Ishikawa (cell line): ENCODE data around the gene MYBPH.

Experiments used
- CEBPB ChIP-seq: IDR thresholded peaks from 2 replicates; pipeline ENCODE4 v1.6.1; 2012
- CREB1 ChIP-seq: IDR thresholded peaks from 2 replicates; pipeline ENCODE4 v1.6.1; 2012; ENCODE audit warnings: low read depth
- EGR1 ChIP-seq: IDR thresholded peaks from 2 replicates; pipeline ENCODE4 v1.6.1; 2012
- EP300 ChIP-seq: IDR thresholded peaks from 2 replicates; pipeline ENCODE4 v1.6.1; 2012; ENCODE audit warnings: borderline replicate concordance
- FOXM1 ChIP-seq: IDR thresholded peaks from 2 replicates; pipeline ENCODE4 v1.6.1; 2012; ENCODE audit warnings: low read depth, borderline replicate concordance
- NFIC ChIP-seq: IDR thresholded peaks from 2 replicates; pipeline ENCODE4 v1.6.1; 2012
- RAD21 ChIP-seq: IDR thresholded peaks from 2 replicates; pipeline ENCODE4 v1.6.1; 2012; ENCODE audit warnings: low read depth
- TAF1 ChIP-seq: IDR thresholded peaks from 2 replicates; pipeline ENCODE4 v1.6.1; 2012; ENCODE audit warnings: low read depth, mild to moderate bottlenecking
- TCF12 ChIP-seq: IDR thresholded peaks from 2 replicates; pipeline ENCODE4 v1.6.1; 2012; ENCODE audit warnings: low read depth
- TEAD4 ChIP-seq: IDR thresholded peaks from 2 replicates; pipeline ENCODE4 v1.6.1; 2012
- YY1 ChIP-seq: IDR thresholded peaks from 2 replicates; pipeline ENCODE4 v1.6.1; 2012; ENCODE audit warnings: low read depth
- ZBTB7A ChIP-seq: IDR thresholded peaks from 2 replicates; pipeline ENCODE4 v1.6.1; 2012; ENCODE audit warnings: low read depth
- TF ChIP-seq, protein P1 (sequence below): IDR thresholded peaks from 2 replicates; pipeline ENCODE4 v1.6.1; 2012; ENCODE audit warnings: low read depth, mild to moderate bottlenecking
- TF ChIP-seq, protein P2 (sequence below): IDR thresholded peaks from 2 replicates; pipeline ENCODE4 v1.6.1; 2012
- TF ChIP-seq, protein P3 (sequence below): IDR thresholded peaks from 2 replicates; pipeline ENCODE4 v1.6.1; 2012

The MYBPH gene

DNA sequence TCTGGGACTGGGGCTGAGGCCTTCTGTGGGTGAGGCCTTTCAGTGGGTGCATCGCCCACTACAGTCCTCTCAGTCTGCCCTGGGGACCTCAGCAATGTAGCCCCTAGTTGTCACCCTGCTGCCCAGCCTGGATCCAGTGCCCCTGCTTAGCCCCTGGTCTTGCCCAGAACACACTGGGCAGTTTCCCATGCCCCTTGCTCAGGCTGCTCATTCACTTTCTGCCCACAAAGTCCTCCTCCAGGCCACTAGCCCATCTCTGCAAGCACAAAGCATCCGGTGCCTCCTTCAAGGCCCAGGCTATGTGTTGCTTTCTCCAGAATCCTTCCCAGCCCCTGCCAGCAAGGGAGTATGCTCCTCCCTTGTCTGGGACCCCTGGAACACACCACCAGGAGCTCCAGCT is 53.5 kb downstream of the MYBPH start:
- TF ChIP-seq, protein P1, sequence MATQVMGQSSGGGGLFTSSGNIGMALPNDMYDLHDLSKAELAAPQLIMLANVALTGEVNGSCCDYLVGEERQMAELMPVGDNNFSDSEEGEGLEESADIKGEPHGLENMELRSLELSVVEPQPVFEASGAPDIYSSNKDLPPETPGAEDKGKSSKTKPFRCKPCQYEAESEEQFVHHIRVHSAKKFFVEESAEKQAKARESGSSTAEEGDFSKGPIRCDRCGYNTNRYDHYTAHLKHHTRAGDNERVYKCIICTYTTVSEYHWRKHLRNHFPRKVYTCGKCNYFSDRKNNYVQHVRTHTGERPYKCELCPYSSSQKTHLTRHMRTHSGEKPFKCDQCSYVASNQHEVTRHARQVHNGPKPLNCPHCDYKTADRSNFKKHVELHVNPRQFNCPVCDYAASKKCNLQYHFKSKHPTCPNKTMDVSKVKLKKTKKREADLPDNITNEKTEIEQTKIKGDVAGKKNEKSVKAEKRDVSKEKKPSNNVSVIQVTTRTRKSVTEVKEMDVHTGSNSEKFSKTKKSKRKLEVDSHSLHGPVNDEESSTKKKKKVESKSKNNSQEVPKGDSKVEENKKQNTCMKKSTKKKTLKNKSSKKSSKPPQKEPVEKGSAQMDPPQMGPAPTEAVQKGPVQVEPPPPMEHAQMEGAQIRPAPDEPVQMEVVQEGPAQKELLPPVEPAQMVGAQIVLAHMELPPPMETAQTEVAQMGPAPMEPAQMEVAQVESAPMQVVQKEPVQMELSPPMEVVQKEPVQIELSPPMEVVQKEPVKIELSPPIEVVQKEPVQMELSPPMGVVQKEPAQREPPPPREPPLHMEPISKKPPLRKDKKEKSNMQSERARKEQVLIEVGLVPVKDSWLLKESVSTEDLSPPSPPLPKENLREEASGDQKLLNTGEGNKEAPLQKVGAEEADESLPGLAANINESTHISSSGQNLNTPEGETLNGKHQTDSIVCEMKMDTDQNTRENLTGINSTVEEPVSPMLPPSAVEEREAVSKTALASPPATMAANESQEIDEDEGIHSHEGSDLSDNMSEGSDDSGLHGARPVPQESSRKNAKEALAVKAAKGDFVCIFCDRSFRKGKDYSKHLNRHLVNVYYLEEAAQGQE: no peak
- TF ChIP-seq ZBTB7A (no peak), NFIC (no peak), CEBPB (no peak), YY1 (no peak), FOXM1 (no peak), CREB1 (no peak), EGR1 (no peak), EP300 (no peak), TEAD4 (no peak), TCF12 (no peak), RAD21 (no peak), TAF1 (no peak)
- TF ChIP-seq, protein P2, sequence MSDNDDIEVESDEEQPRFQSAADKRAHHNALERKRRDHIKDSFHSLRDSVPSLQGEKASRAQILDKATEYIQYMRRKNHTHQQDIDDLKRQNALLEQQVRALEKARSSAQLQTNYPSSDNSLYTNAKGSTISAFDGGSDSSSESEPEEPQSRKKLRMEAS: no peak
- TF ChIP-seq, protein P3, sequence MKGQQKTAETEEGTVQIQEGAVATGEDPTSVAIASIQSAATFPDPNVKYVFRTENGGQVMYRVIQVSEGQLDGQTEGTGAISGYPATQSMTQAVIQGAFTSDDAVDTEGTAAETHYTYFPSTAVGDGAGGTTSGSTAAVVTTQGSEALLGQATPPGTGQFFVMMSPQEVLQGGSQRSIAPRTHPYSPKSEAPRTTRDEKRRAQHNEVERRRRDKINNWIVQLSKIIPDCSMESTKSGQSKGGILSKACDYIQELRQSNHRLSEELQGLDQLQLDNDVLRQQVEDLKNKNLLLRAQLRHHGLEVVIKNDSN: no peak

DNA sequence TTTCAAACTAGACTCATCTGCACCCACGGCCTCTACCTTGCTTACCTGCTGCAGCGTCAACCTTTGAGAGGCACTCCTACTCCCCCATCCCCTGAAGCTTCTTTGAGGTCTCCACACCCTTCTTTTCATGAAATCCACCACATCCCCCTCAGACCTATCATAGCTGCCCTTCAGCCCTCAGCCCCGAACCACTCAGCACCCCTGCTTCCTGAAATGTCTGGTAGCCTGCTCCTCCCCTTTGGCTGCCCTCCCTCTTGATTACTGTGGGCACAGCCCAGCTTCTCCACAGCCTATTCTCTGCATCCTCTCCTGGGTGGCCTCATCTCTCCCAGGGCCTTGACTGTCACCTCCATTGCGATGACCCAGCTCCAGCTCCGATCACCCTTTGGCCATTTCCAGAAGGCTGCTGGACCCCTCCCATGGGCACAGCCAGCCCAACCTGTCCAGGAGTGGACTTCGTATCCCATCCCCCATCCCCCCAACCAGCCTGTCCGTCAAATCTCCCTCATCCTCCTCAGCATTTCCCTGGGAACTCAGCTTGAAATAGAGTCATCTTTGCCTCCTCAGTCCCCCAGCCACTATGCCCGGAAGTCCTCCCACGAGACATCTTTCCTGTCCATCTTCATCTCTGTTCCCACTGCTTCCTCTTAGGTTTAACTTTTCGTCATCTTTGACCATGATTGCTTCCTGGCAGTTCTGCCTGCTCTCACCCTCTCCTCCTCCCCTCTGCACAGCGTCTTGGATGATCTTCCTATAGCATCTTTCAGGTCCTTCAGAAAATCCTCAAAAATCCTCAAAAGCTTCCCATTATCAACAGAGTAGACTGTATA is 54.2 kb downstream of the MYBPH start:
- TF ChIP-seq, protein P3: no peak
- TF ChIP-seq, protein P1: no peak
- no peak for TF ChIP-seq CREB1
- TF ChIP-seq, protein P2: no peak
- no peak for TF ChIP-seq NFIC
- TF ChIP-seq TEAD4: no peak
- no peak for TF ChIP-seq RAD21
- TF ChIP-seq EGR1: no peak
- no peak for TF ChIP-seq TAF1
- TF ChIP-seq ZBTB7A: no peak
- TF ChIP-seq YY1: no peak
- TF ChIP-seq FOXM1: no peak
- no peak for TF ChIP-seq EP300
- TF ChIP-seq TCF12: no peak
- TF ChIP-seq CEBPB: no peak

DNA sequence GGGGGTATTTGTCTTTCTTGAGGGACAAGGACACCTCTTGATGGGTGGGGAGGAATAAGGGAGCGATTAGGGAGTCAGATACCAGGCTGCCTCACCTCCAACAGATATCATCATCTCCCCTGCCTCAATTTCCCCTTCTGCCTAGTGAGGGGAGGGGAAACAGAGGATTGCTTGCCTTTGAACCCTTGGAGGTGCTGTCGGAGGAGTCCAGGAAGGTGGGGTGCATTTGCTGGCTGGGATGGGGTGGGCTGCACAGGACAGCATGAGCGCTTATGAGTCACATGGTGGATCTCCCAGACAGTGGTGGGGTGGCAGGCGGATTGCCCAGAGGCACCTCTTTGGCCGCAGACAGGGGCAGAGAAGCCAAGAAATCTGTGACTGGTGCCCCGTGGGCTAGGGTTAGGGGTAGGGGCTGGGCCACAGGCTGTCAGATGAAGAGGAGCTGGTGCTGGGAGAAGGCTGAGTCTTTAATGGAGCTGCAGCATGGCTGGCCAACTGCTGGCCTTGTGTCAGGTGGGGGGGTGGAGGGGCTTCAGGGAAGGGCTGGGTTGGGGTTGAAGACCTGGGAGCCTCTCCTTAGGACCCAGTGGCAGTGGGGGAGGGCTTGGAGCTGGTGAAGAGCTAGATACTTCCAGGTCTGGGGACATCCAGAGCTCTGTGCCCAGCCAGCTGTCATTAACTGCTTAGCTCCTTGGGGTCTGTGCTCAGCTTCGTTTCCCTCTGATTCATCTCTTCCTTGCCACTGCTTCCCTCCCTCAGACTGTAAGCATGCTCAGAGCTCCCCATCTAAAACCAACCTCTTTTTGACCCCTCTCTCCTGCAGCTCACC is 55.1 kb downstream of the MYBPH start:
- no peak for TF ChIP-seq EGR1
- TF ChIP-seq CREB1: no peak
- no peak for TF ChIP-seq NFIC
- TF ChIP-seq YY1: no peak
- no peak for TF ChIP-seq FOXM1
- TF ChIP-seq CEBPB: no peak
- TF ChIP-seq, protein P3: no peak
- TF ChIP-seq EP300: no peak
- TF ChIP-seq, protein P1: no peak
- TF ChIP-seq RAD21: no peak
- no peak for TF ChIP-seq TAF1
- TF ChIP-seq ZBTB7A: no peak
